AG09309 (cell line): Measurements from ENCODE around the gene LCN1.

ENCODE experiments used
- DNase-seq: peaks from one replicate; pipeline ENCODE4 v3.0.0-alpha.2; 2010; ENCODE audit warnings: low read depth
- H3K4me3 ChIP-seq: 2 replicates; pipeline ENCODE4 v1.5.1; 2011; ENCODE audit warnings: mild to moderate bottlenecking, low read depth, low read length, moderate library complexity; ENCODE audit not compliant: control insufficient read depth
- TF ChIP-seq, protein P1 (sequence below): IDR thresholded peaks from 2 replicates; pipeline ENCODE4 v1.5.1; 2011; ENCODE audit warnings: mild to moderate bottlenecking, low read depth, low read length, inconsistent platforms; ENCODE audit not compliant: insufficient read depth, control insufficient read depth; ENCODE audit errors: missing control alignments

LCN1 gene

DNA sequence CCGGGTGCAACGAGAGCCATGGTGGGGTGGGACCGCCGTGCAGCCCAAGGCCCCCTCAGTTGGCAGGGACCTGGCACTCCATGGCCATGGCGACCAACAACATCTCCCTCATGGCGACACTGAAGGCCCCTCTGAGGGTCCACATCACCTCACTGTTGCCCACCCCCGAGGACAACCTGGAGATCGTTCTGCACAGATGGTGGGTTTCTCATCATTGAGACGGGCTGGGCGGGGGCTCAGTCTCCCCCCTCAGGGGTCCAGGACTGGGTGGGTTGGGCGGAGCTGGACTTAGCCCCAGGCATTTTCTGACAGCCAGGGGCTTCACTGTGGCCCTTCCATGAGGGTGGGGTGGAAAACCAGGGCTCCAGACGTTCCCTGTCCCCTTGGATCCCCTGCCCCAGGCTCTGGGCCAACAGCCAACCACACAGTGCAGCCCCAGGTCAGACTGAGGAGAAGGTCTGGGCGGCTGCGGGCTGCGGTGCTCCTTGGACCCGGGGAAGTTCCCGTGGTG, 41.0 kb downstream of the LCN1 start:
- DNase-seq = no peak

DNA sequence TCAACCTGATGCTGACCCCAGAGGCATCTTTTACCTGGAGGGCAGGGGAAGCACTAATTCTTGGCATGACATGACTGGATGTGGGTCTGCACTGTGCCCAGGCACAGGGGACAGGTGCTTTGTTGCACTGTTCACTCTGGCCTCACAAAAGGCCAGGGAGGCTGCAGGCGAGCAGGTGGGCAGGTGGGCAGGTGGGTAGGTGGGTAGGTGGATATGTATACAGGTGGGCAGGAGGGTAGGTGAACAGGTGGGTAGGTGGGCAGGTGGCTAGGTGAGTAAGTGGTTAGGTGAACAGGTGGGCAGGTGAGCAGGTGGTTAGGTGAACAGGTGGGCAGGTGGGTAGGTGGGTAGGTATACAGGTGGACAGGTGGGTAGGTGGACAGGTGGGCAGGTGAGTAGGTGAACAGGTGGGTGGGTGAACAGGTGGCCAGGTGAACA, 41.8 kb downstream of the LCN1 start:
- H3K4me3 ChIP-seq = no peak overlapping the region
- no peak for DNase-seq
- TF ChIP-seq, protein P1, sequence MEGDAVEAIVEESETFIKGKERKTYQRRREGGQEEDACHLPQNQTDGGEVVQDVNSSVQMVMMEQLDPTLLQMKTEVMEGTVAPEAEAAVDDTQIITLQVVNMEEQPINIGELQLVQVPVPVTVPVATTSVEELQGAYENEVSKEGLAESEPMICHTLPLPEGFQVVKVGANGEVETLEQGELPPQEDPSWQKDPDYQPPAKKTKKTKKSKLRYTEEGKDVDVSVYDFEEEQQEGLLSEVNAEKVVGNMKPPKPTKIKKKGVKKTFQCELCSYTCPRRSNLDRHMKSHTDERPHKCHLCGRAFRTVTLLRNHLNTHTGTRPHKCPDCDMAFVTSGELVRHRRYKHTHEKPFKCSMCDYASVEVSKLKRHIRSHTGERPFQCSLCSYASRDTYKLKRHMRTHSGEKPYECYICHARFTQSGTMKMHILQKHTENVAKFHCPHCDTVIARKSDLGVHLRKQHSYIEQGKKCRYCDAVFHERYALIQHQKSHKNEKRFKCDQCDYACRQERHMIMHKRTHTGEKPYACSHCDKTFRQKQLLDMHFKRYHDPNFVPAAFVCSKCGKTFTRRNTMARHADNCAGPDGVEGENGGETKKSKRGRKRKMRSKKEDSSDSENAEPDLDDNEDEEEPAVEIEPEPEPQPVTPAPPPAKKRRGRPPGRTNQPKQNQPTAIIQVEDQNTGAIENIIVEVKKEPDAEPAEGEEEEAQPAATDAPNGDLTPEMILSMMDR = no peak

More for the DNA sequence above, 41.0 kb downstream of the LCN1 start:
- TF ChIP-seq, protein P1 = no peak
- no peak overlapping the region for H3K4me3 ChIP-seq

DNA sequence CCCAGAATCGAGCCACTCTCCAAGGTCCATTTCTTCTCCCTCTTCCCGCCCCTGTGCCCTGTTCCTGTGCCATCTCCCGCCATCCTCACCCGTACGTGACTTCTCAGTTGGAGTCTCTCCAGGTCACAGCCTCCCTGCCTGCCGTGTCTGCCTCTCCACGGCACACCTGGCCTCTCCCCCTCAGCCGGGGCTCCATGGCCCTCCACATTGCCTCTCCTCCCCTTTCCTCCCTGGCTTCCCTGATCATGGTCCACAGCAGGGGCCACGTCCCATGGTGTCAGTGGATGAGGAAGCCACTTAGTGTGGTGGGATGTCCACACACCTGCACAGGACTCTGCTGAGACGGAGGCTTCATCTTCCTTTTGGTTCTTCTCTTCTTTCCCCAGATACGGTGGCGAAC, 42.6 kb downstream of the LCN1 start:
- DNase-seq = no peak
- TF ChIP-seq, protein P1 = no peak
- H3K4me3 ChIP-seq = no peak overlapping the region

DNA sequence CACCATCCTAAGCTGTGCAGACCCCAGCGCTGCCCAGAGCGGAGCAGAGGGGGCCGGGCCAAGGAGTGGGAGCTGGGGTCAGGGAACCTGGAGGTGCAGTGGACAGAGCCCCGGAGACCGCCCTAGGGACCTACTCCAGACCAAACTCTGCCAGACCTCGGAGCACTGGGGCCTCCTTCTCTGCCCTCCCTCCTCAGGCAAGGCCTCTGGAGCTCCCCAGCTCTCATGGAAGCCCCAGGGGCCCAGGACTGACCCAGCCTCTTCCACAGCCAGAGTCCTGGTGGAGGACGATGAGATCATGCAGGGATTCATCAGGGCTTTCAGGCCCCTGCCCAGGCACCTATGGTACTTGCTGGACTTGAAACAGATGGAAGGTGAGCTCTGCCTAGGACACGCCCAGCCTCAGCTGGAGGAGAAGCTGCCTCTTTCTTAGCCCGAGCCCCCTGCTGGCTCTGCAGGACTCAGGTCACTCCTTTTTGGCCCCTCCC, 43.9 kb downstream of the LCN1 start:
- TF ChIP-seq, protein P1 = no peak
- H3K4me3 ChIP-seq = no peak overlapping the region
- DNase-seq = no peak

DNA sequence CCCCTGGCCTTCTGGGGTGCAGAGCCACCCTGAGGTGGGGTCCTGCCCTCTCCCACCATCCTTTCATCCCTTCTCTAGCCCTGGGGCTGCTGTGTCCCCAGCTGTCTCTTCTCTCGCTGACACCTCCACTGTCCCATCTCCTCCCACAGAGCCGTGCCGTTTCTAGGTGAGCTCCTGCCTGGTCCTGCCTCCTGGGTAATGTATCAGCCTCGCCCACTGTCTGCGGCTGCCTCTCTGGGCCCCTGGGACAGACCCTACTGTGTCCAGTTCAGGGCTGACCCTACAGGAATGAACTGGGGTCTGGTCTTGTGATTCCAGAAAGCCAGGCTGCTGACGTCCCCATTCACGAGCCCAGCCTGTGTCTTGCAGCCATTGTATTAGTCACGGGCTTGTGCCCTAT, 44.4 kb downstream of the LCN1 start:
- TF ChIP-seq, protein P1 = no peak
- no peak for DNase-seq
- no peak overlapping the region for H3K4me3 ChIP-seq

DNA sequence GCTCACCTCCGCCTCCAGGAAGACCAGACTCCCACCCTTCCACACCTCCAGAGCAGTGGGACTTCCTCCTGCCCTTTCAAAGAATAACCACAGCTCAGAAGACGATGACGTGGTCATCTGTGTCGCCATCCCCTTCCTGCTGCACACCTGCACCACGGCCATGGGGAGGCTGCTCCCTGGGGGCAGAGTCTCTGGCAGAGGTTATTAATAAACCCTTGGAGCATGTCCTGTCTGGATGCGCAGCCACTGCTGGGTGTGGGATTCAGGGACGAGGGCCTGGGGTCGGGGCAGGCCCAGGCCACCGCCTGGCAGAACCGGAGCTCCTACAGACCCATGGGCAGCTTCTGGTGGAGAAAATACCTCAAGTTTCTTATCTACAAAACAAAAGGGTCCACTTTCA, 45.3 kb downstream of the LCN1 start:
- no peak for DNase-seq
- no peak overlapping the region for H3K4me3 ChIP-seq
- TF ChIP-seq, protein P1 = no peak
